A549 (cell line): ENCODE data around the gene MEN1.

Source experiments
- CTCF ChIP-seq: fragments of >200 bp; sonication (Bioruptor Twin); formaldehyde crosslinking; IDR thresholded peaks from 3 replicates; pipeline ENCODE4 v1.5.1; 2016
- E2F6 ChIP-seq: IDR thresholded peaks from 2 replicates; pipeline ENCODE4 v1.6.1; 2012; ENCODE audit warnings: low read depth, borderline replicate concordance
- ELK1 ChIP-seq: fragments of 150-350 bp; IDR thresholded peaks from 2 replicates; pipeline ENCODE4 v1.6.1; 2014; ENCODE audit warnings: low read depth, mild to moderate bottlenecking, low read length
- FOSL2 ChIP-seq, 2 experiments: fragments of 450-650 bp in 1 of 2; fragments of >200 bp in 1 of 2; sonication (Bioruptor Twin) in 1 of 2; formaldehyde crosslinking; IDR thresholded peaks; 2 replicates each; pipeline versions ENCODE4 v1.5.0 to v1.6.1; 2016 to 2020; ENCODE audit warnings: mild to moderate bottlenecking in 1 of 2, moderate library complexity in 1 of 2
- MYC ChIP-seq: IDR thresholded peaks from 2 replicates; pipeline ENCODE4 v1.6.1; 2012; ENCODE audit warnings: mild to moderate bottlenecking, inconsistent platforms, low read length, improper control_type of control experiment, borderline replicate concordance
- NR3C1 ChIP-seq: fragments of >200 bp; sonication (Bioruptor Twin); formaldehyde crosslinking; IDR thresholded peaks from 3 replicates; pipeline ENCODE4 v1.6.1; 2017
- POLR2A ChIP-seq: IDR thresholded peaks from 2 replicates; pipeline ENCODE4 v1.6.1; 2012; ENCODE audit warnings: mild to moderate bottlenecking, low read length
- RARB ChIP-seq: fragments of 250-450 bp; sonication (Bioruptor Pico); IDR thresholded peaks from 2 replicates; pipeline ENCODE4 v1.8.0; 2021; ENCODE audit warnings: mild to moderate bottlenecking, moderate library complexity
- REST ChIP-seq: fragments of 200-600 bp; sonication (generic); IDR thresholded peaks from 2 replicates; pipeline ENCODE4 v1.6.1; 2016; ENCODE audit warnings: antibody characterized with exemption, mild to moderate bottlenecking, moderate library complexity

DNA sequence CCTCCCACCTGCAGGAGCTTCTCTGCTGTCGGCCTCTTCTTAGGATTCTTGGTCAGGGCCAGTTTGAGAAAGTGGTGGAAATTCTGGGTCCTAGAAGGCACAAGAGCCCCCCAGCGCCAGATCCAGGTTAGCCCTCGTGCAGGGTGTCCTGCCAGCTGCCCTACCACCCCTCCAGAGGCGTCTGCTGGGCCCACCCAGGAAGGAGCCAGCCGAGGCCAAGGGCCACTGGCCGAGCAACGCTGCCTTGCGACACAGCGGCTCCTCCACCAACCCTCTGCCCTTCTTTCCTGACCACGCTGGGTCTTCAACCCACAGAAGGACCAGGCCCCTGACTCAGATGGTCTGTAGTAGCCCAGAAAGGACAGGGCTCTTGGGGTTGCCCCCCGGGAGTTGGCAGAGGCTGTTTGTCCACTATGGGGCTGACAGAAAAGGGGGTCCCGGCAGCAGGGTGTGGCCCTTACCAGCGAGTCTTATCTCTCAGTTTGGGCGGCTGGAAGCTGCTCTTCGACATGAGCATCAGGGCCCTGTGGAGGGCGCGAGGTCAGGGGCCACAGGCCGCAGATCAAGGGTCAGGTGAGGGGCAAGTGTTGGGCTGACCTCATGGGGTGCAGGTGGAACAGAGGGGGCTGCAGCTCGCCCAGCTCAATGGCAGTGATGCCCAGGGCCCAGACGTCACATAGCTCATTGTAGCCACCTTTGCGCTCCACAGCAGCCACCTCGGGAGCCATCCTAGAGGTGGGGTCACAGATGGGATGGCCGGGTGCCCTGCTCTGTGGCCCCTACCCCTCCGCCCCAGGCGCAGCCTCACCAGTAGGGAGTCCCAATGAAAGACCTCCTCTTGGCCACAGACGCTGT is 9.8 kb downstream of the MEN1 start:
- TF ChIP-seq CTCF, result no peak
- TF ChIP-seq POLR2A, result no peak
- TF ChIP-seq NR3C1, result no peak
- no peak for TF ChIP-seq MYC
- TF ChIP-seq FOSL2 (IDR thresholded peaks at IDR 0.05), result no peak
- TF ChIP-seq FOSL2 (CRISPR knock-in tag; IDR thresholded peaks at IDR 0.05), result no peak
- no peak for TF ChIP-seq REST
- TF ChIP-seq E2F6, result no peak
- TF ChIP-seq ELK1, result no peak
- no peak for TF ChIP-seq RARB (CRISPR knock-in tag)
